Measurements from ENCODE around the gene FAM20A.
"Not testable (repeated sequence)": the region's sequence is repeated elsewhere in the genome, so short reads cannot be mapped to it uniquely, and the experiment has no call there.

Gene FAM20A

DNA sequence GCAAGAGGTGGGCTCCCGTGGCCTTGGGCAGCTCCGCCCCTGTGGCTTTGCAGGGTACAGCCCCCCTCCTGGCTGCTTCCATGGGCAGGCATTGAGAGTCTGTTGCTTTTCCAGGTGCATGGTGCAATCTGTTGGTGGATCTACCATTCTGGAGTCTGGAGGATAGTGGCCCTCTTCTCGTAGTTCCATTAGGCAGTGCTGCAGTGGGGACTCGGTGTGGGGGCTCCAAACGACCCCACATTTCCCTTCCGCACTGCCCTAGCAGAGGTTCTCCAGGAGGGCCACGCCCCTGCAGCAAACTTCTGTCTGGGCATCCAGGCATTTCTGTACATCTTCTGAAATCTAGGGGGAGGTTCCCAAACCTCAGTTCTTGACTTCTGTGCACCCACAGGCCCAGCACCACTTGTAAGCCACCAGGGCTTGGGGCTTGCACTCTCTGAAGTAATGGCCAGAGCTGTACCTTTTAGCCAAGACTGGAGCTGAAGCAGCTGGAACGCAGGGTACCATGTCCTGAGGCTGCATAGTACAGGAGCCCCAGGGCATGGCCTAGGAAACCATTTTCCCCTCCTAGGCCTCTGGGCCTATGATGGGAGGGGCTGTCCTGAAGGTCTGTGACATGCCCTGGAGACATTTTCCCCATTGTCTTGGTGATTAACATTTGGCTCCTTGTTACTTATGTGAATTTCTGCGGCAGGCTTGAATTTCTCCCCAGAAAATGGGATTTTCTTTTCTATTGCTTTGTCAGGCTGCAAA lies 82.9 kb downstream of the FAM20A start:
- no peak for DNase-seq

DNA sequence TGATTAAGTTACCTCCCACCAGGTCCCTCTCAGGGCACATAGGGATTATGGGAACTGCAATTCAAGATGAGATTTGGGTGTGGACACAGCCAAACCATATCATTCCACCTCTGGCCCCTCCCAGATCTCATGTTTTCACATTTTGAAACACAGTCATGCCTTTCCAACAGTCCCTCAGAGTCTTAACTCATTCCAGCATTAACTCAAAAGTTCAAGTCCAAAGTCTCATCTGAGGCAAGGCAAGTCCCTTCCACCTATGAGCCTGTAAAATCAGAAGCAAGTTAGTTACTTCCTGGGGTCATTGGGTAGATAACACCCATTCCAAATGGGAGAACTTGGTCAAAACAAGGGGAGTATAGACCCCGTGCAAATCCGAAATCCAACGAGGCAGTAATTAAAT lies 83.6 kb downstream of the FAM20A start:
- not testable (repeated sequence) for DNase-seq

DNA sequence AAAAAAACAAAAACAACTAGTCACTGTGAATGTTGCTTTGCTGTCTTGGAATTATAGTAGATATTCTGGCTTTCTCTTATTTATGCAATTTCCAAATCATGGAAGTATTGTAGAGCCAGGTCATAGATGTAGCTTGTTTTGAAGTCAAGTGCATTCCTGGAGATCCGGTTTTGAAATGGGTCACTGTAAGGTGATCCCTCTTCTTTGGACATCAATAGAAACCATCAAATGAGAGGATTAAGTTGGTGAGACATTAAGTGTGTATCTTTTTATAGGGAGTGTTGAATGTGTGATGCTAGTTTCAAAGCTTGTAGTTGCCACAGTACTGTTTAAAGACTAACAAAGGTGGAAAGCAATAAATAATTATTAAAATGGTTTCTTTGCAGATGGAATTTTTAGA lies 84.4 kb downstream of the FAM20A start:
- no peak for DNase-seq

DNA sequence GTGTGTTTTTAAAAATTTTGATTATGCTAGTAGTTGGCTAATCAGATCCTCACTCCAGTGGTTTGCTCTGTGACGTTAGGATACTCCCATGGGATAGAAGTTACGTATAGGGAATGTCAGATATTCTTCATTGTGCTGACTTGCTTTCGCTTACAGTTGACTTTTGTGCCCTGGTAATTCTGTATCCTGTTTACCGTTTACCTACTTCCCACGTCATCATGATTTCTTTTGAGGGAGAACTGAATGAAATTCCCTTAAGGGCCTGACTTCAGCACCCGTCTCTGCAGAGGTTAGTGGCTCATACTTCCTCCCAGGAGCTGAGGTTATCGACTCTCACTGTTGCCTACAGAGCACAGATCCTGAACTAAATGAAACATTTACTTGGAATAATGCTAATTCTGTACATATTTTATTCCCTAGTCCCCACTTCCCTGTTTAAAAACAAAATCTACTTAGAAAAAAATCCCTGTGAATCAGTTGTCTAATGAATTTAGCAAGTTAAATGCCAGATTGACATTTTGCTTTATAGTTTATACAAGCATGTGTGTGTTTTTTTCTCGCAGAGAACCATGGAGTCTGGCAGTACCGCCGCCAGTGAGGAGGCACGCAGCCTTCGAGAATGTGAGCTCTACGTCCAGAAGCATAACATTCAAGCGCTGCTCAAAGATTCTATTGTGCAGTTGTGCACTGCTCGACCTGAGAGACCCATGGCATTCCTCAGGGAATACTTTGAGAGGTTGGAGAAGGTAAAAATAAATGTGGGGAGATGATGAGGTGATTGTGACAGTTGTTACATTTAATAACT lies 86.1 kb downstream of the FAM20A start:
- peak in 1 of 14 donors; percentile 3 for DNase-seq

- no peak for DNase-seq
These were observed 87.2 kb downstream of the FAM20A start for GRCh38 chr17:68513932-68514331.

DNA sequence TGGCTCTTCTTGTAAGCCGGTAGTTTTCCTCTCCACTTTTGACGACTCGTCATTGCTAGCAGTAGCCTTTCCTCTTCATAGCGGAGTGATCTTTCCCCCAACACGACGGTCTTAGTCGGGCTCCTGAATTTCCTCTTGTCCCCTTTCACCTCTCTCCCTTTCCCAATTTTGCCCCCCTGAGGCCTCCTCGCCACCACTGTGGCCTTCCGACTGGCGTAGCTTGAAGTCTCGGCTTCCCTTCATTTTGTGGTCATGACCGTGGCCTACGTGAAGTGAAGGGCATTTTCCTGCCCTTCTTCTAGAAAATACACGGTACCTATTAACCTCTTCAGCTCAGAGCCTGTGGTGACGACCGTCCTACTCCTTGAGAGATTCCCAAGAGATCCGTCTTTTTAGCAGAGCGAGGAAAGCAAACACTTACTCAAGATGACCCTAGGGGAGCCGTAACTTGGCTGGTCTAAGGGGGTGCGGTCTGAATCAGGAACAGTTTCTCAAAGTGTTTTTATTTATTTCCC lies 88.2 kb downstream of the FAM20A start:
- peak in 5 of 14 donors; percentile 29 to 67 (median 54) for DNase-seq

DNA sequence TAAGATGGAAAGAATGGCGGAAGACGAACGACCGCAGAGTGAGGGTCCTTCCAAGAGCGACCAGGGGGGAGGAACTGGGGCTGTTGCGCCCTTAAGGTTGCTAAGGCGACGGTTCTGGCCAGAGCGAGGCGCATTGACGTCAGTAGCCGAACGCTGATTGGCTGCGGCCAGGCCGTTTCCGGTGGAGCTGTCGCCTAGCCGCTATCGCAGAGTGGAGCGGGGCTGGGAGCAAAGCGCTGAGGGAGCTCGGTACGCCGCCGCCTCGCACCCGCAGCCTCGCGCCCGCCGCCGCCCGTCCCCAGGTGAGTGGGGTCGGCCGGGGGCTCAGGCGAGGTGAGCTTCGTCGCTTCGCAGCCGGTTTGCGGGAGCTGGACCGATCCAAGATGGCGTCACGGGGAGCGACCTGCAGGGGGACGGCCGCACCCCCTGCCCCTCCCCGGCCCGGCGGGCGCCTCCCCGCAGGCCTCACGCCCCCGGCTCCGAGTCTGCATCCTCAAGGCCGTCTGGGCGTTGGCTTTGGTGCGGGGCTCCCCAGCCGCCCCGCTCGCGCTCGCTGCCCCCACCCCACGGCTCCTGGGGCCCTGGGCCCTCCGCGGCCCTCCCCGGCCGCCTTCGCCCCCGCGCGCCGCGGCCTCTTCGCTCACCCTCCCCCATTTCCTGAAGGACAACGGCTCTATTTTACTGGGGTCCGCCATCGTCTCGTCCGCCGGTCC lies 88.8 kb downstream of the FAM20A start, which contains the start of gene PRKAR1A:
Gene PRKAR1A, plus strand, starts transcription at position 184 of the 713 bp plus-strand sequence. CDS start 2,970 bp downstream, outside the sequence.
- DNase-seq, result peak; percentile 83 to 97 (median 94)

DNA sequence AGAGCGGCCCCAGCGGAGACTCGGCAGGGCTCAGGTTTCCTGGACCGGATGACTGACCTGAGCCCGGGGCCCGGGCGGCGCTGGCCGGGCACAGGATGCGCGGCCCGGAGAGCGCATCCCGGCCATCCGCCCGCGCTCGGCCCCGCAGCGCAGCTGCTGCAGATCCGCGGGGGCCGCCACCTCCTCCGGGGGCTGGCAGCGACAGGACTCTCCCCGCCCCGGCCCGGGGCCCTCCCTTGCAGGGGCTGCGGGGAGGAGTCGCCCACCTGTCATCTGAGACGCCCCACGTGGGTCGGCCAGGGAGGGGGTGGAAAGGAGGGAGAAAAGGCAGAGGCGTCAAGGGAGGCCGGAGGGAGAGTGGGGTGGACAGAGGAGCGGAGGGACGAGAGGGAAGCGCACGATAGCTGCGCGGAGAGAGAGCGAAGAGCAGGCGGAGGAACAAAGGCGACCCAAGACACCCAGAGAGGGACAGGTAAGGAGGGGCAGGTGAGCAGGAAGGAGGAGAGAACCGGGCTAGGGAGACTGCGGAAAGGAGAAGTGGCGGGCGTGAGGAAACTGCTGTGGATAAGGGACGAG lies 89.4 kb downstream of the FAM20A start:
- peak; percentile 72 to 95 (median 89) for DNase-seq

DNA sequence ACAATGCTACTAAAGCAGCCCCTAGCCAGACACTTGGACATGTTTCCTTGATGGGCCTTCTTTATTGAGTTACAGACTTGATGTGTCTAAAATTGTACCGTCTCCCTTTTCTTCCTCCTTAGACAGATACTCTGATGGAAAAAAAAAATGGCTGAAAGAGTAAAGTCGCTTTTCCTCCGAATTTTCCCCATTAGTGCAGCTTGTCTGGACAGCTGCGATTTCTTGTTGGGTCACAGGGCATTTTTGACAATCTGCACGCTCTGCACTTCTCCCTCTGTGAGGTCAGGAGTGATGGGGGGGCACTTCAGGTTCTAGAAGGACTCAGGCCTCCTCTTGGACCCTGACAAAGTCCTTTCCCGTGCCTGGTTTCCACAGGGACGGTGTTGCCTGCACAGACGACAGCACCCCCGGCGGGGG lies 89.9 kb downstream of the FAM20A start:
- DNase-seq, result peak in 2 of 14 donors; percentile 72 to 76

DNA sequence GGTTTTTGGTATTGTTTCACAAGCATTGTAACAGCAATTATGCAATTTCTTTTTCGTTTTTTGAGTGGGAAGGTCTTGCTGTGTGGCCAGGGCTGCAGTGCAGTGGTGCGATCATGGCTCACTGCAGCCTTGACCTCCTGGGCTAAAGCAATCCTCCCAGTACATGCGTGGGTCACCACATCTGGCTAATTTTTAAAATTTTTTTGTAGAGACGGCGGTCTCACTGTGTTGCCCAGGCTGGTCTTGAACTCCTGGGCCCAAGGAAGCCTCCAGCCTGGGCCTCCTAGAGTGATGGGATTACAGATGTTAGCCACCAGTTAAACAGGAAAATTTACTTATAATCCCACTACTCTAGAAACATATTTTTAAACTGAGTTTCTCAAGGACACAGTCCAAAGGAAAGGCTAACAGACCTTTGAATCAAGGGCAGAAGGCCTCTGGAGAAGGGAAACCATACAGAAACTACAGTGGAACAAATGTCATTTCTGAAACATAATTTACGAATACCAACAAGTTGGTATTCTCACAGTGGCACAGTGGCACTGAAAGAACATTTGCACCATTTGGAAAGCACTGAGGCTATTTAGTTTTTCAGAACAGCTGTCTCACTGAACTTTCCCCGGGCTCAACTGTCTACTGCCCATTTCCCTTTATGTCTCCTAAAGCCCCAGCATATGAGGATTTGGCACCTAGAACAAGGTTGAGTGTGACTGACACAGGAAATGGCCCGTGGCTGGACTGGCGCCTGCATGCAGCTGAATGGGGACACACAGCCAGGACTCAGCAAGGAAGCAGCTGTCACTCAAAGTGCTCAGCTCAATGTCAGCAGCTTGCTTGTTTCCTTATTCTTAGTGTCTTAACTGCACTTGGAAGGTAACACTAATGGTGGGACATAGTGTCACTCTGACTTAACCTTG lies 91.8 kb downstream of the FAM20A start:
- peak in 6 of 14 donors; percentile 8 to 27 (median 17) for DNase-seq

- DNase-seq, result no peak
These were observed 93.6 kb downstream of the FAM20A start for GRCh38 chr17:68507576-68507975.

GRCh38 chr17:68505951-68506350 lies 95.2 kb downstream of the FAM20A start:
- no peak for DNase-seq

- DNase-seq, result no peak
These were observed 100.1 kb downstream of the FAM20A start for GRCh38 chr17:68501074-68501473.

DNA sequence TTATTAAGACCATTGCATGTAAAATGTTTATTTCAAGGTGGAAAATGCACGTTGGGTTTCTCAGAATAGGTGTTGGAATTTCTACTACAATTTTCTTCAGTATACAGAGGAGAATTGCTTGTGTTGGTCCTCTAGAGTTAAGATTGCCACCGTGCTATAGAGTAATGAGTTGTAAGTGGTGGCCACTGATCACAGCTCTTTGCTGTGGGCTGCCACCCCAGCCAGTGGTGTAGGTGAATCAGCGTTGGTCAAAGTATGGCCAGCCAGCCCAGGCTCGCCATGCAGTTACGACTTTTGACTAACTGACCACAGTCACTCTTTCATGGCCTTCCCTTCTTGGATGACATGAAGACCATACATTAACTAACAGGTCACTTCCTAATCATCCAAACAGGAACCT lies 101.6 kb downstream of the FAM20A start:
- DNase-seq, result no peak

DNA sequence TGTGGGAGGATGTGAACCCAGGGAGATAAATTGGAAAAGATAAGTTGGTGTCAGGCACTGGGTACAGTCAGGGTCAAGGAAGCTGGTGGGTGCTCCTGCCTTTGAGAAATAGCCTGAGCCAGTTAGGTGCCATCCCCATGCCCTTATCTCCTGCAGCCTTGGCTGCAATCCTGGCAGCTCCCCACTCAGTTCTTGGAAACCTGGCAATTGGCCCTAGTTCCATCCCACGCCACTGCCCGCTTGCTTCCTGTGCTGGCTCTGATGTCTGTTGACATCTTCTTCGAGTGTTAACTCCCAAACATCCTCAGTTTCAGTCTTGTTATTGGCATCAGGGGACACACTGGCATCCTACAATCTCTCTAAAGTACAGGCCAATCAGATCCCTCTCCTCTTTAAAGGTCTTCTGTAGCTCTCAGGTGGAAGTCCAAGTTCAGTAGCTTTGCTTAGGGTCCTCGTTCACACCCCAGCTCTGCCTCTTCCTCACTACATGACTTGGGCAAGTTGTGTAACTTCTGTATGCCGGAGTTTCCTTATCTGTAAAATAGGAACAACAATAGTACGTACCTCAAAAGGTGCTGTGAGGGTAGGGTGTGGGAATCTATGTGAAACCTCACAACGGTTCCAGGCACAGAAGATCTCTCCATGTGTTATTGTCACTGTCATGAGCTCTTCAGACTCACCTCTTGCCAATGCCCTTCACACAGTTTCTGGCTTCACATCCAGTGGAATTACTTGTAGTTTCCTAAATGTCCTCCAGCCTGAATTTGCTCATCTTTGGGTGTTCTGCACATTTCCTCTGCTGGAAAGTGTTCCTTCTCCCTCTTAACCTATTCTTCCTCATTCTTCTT lies 102.5 kb downstream of the FAM20A start:
- DNase-seq, result peak in 1 of 14 donors; percentile 27

GRCh38 chr17:68497885-68498319 lies 103.3 kb downstream of the FAM20A start:
- DNase-seq, result peak in 2 of 14 donors; percentile 3 to 22

DNA sequence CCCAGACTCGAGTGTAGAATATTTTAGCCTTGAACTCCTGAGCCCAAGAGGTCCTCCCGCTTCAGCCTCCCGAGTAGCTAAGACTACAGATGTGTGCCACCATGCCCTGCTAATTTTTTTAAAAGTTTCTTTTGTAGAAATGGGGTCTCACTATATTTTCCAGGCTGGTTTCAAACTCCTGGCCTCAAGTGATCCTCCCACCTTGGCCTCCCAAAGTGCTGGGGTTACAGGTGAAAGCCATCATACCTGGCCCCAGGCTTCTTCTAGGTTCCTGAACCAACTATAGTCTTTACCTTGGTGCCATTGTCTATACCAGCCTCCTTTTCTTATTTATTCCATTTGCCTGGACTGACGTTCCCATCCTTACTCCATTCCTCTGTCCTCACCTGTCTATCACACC lies 106.1 kb downstream of the FAM20A start:
- no peak for DNase-seq

- DNase-seq, result not testable (repeated sequence)
These were observed 108.6 kb downstream of the FAM20A start for GRCh38 chr17:68492394-68493054.

All from C1 segment of cervical spinal cord (tissue), 14 donors.